Mononuclear cell (primary cell): ENCODE measurements around the gene PSMC3. TPM values are rescaled to one million over a fixed set of nuclear protein-coding genes. Genes with fewer than 3 reads are reported as not detected.
A peak's percentile ranks its signal among the peaks of the same experiment; 100 is the strongest.
"Not testable (repeated sequence)": the region's sequence is repeated elsewhere in the genome, so short reads cannot be mapped to it uniquely, and the experiment has no call there.

Experiments used
- H3K27me3 ChIP-seq: 2 replicates; pipeline ENCODE4 v1.6.0; 2011; ENCODE audit warnings: low read length, control low read depth; ENCODE audit not compliant: insufficient read depth
- H3K4me1 ChIP-seq: 2 replicates; pipeline ENCODE4 v1.5.1; 2011; ENCODE audit warnings: mild to moderate bottlenecking, low read length, control low read depth; ENCODE audit not compliant: insufficient read depth
- H3K4me3 ChIP-seq: 2 replicates; pipeline ENCODE4 v1.5.1; 2011; ENCODE audit warnings: mild to moderate bottlenecking, low read length, moderate library complexity
- H3K9me3 ChIP-seq: 2 replicates; pipeline ENCODE4 v1.5.1; 2011; ENCODE audit warnings: low read depth, mild to moderate bottlenecking, control low read depth, low read length
- total RNA-seq: library from RNA; depleted of rRNA; stranded (reverse); fragments of >200 nt; gene quantifications from one replicate; pipeline ENCODE4 v1.2.3, GENCODE V29; 2012

PSMC3 gene
- 48.7 TPM for total RNA-seq

- peaks cover 18% of the 10 kb centered on the region for H3K4me1 ChIP-seq
- peak within 1 kb of the TSS; percentile 99 for H3K4me3 ChIP-seq
- no peaks in the 10 kb centered on the region for H3K9me3 ChIP-seq
- no peaks in the 10 kb centered on the region for H3K27me3 ChIP-seq
Measured at GRCh38 chr11:47426062-47426956, at the start of gene PSMC3. PSMC3 (minus strand) TSS chr11:47426439; CDS start chr11:47426279, 160 bp downstream.

- no peaks in the 10 kb centered on the region for H3K27me3 ChIP-seq
- no peaks in the 10 kb centered on the region for H3K4me1 ChIP-seq
- H3K9me3 ChIP-seq, result no peaks in the 10 kb centered on the region
- no peak overlapping the region for H3K4me3 ChIP-seq
Measured at GRCh38 chr11:47470671-47471070, 44.4 kb upstream of the PSMC3 start.

GRCh38 chr11:47469361-47470179 lies 43.3 kb upstream of the PSMC3 start:
- Histone ChIP-seq H3K9me3 (no peaks in the 10 kb centered on the region), H3K27me3 (no peaks in the 10 kb centered on the region), H3K4me1 (no peaks in the 10 kb centered on the region), H3K4me3 (no peak overlapping the region)

GRCh38 chr11:47468598-47469214 lies 42.5 kb upstream of the PSMC3 start:
- H3K9me3 ChIP-seq, result no peaks in the 10 kb centered on the region
- H3K4me1 ChIP-seq, result no peaks in the 10 kb centered on the region
- H3K4me3 ChIP-seq, result no peak overlapping the region
- H3K27me3 ChIP-seq, result no peaks in the 10 kb centered on the region

- no peaks in the 10 kb centered on the region for H3K4me1 ChIP-seq
- no peak overlapping the region for H3K4me3 ChIP-seq
- H3K9me3 ChIP-seq, result no peaks in the 10 kb centered on the region
- H3K27me3 ChIP-seq, result no peaks in the 10 kb centered on the region
Measured at GRCh38 chr11:47467357-47467756, 41.1 kb upstream of the PSMC3 start.

- no peaks in the 10 kb centered on the region for H3K9me3 ChIP-seq
- no peaks in the 10 kb centered on the region for H3K4me1 ChIP-seq
- H3K27me3 ChIP-seq, result no peaks in the 10 kb centered on the region
- no peak overlapping the region for H3K4me3 ChIP-seq
Measured at GRCh38 chr11:47466701-47467250, 40.5 kb upstream of the PSMC3 start.

- no peaks in the 10 kb centered on the region for H3K4me1 ChIP-seq
- no peaks in the 10 kb centered on the region for H3K27me3 ChIP-seq
- no peaks in the 10 kb centered on the region for H3K9me3 ChIP-seq
- no peak overlapping the region for H3K4me3 ChIP-seq
Measured at GRCh38 chr11:47466201-47466600, 40.0 kb upstream of the PSMC3 start.

GRCh38 chr11:47464483-47464882 lies 38.2 kb upstream of the PSMC3 start:
- Histone ChIP-seq H3K4me3 (no peak overlapping the region), H3K27me3 (no peaks in the 10 kb centered on the region), H3K4me1 (no peaks in the 10 kb centered on the region), H3K9me3 (no peaks in the 10 kb centered on the region)

GRCh38 chr11:47461876-47462275 lies 35.6 kb upstream of the PSMC3 start:
- Histone ChIP-seq H3K4me1 (no peaks in the 10 kb centered on the region), H3K27me3 (no peaks in the 10 kb centered on the region), H3K4me3 (no peak overlapping the region), H3K9me3 (no peaks in the 10 kb centered on the region)

GRCh38 chr11:47460571-47461235 lies 34.5 kb upstream of the PSMC3 start:
- no peaks in the 10 kb centered on the region for H3K9me3 ChIP-seq
- H3K27me3 ChIP-seq, result no peaks in the 10 kb centered on the region
- no peaks in the 10 kb centered on the region for H3K4me1 ChIP-seq
- H3K4me3 ChIP-seq, result no peak overlapping the region

- H3K27me3 ChIP-seq, H3K9me3 ChIP-seq, H3K4me3 ChIP-seq, H3K4me1 ChIP-seq: not testable (repeated sequence)
Measured at GRCh38 chr11:47454258-47454671, 28.0 kb upstream of the PSMC3 start.

GRCh38 chr11:47453365-47453764 lies 27.1 kb upstream of the PSMC3 start:
- H3K4me1 ChIP-seq, result no peaks in the 10 kb centered on the region
- no peaks in the 10 kb centered on the region for H3K9me3 ChIP-seq
- H3K27me3 ChIP-seq, result no peaks in the 10 kb centered on the region
- H3K4me3 ChIP-seq, result no peak overlapping the region

GRCh38 chr11:47451990-47452389 lies 25.8 kb upstream of the PSMC3 start:
- H3K4me3 ChIP-seq, result no peak overlapping the region
- H3K4me1 ChIP-seq, result no peaks in the 10 kb centered on the region
- H3K27me3 ChIP-seq, result no peaks in the 10 kb centered on the region
- H3K9me3 ChIP-seq, result no peaks in the 10 kb centered on the region

GRCh38 chr11:47451436-47451835 lies 25.2 kb upstream of the PSMC3 start:
- H3K27me3 ChIP-seq, result no peaks in the 10 kb centered on the region
- H3K4me1 ChIP-seq, result no peaks in the 10 kb centered on the region
- no peaks in the 10 kb centered on the region for H3K9me3 ChIP-seq
- no peak overlapping the region for H3K4me3 ChIP-seq
